ENCODE data around the gene GNB3.

The GNB3 gene

GRCh38 chr12:6834873-6835272 is 5.9 kb upstream of the GNB3 start:
- no peak for DNase-seq (ENCODE audit: extremely low spot score, insufficient read length, low read depth)
- FAIRE-seq: no peak

- no peak for FAIRE-seq
- DNase-seq (ENCODE audit: extremely low spot score, insufficient read length, low read depth): no peak
These were observed 3.9 kb upstream of the GNB3 start for GRCh38 chr12:6836851-6837250.

- FAIRE-seq (no peak), DNase-seq (ENCODE audit: extremely low spot score, insufficient read length, low read depth) (no peak)
These were observed 3.2 kb upstream of the GNB3 start for GRCh38 chr12:6837370-6838060.

GRCh38 chr12:6838854-6839253 is 1.9 kb upstream of the GNB3 start:
- no peak for FAIRE-seq
- DNase-seq (ENCODE audit: extremely low spot score, insufficient read length, low read depth): no peak

GRCh38 chr12:6839482-6840201 is 1.1 kb upstream of the GNB3 start:
- no peak for DNase-seq (ENCODE audit: extremely low spot score, insufficient read length, low read depth)
- peak; percentile 63 for FAIRE-seq

DNA sequence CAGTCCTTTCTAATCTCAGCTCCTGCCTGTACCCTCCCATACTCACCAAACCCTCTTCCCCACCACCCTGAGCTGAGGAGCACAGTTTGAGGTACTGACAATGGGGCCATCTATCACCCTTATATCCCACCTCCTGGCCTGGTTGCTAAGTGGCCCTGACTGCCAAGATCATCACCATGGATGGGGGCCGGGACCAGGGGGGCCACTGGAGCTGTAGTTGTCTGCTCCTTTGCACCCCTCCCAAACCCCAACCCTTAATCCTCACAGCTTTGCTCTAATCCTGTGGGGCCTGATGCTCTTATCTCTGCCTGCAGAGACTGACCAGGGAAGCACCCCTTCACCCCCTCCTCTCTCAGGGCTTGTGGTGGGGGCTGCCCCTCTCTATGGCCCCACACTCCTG is 395 bp upstream of the GNB3 start:
- DNase-seq (ENCODE audit: extremely low spot score, insufficient read length, low read depth): no peak
- no peak for FAIRE-seq

- FAIRE-seq (no peak), DNase-seq (ENCODE audit: extremely low spot score, insufficient read length, low read depth) (no peak)
These were observed 1.4 kb downstream of the GNB3 start for GRCh38 chr12:6842075-6842474.

GRCh38 chr12:6843118-6843902 is 2.6 kb downstream of the GNB3 start:
- FAIRE-seq (peak; percentile 62), DNase-seq (ENCODE audit: extremely low spot score, insufficient read length, low read depth) (no peak)

- DNase-seq (ENCODE audit: extremely low spot score, insufficient read length, low read depth): no peak
- FAIRE-seq: no peak
These were observed 4.7 kb downstream of the GNB3 start for GRCh38 chr12:6845395-6845794.

GRCh38 chr12:6846316-6846869 is 5.7 kb downstream of the GNB3 start:
- FAIRE-seq: no peak
- DNase-seq (ENCODE audit: extremely low spot score, insufficient read length, low read depth): no peak

DNA sequence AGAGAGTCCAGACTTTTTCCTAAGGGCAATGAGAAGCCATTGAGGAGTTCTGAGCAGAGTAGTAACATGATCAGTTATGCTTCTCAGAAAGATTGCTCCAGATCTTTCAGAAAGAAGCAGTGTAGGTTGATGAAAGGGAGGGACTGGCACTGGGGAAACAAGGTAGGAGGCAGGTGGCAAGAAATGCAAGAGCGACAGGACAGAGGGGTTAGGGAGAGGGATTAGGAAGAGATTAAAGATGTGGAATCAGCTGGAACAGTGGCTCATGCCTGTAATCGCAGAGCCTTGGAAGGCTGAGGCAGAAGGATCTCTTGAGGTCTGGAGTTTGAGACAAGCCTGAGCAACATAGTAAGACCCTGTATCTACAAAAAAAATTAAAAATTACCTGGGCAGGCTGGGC is 7.0 kb downstream of the GNB3 start:
- FAIRE-seq: no peak
- DNase-seq (ENCODE audit: extremely low spot score, insufficient read length, low read depth): no peak

GRCh38 chr12:6849427-6849826 is 8.7 kb downstream of the GNB3 start:
- no peak for FAIRE-seq
- DNase-seq (ENCODE audit: extremely low spot score, insufficient read length, low read depth): no peak

- FAIRE-seq: no peak
- no peak for DNase-seq (ENCODE audit: extremely low spot score, insufficient read length, low read depth)
These were observed 9.3 kb downstream of the GNB3 start for GRCh38 chr12:6849976-6850560.

GRCh38 chr12:6850796-6851152 is 10.0 kb downstream of the GNB3 start:
- no peak for FAIRE-seq
- no peak for DNase-seq (ENCODE audit: extremely low spot score, insufficient read length, low read depth)

GRCh38 chr12:6851153-6851920 is 10.6 kb downstream of the GNB3 start, which contains the start of gene CDCA3:
Gene CDCA3, minus strand, starts transcription at chr12:6851286. Its CDS starts 334 bp downstream, at chr12:6850952.
- DNase-seq (ENCODE audit: extremely low spot score, insufficient read length, low read depth) (peak; percentile 99), FAIRE-seq (no peak)

DNA sequence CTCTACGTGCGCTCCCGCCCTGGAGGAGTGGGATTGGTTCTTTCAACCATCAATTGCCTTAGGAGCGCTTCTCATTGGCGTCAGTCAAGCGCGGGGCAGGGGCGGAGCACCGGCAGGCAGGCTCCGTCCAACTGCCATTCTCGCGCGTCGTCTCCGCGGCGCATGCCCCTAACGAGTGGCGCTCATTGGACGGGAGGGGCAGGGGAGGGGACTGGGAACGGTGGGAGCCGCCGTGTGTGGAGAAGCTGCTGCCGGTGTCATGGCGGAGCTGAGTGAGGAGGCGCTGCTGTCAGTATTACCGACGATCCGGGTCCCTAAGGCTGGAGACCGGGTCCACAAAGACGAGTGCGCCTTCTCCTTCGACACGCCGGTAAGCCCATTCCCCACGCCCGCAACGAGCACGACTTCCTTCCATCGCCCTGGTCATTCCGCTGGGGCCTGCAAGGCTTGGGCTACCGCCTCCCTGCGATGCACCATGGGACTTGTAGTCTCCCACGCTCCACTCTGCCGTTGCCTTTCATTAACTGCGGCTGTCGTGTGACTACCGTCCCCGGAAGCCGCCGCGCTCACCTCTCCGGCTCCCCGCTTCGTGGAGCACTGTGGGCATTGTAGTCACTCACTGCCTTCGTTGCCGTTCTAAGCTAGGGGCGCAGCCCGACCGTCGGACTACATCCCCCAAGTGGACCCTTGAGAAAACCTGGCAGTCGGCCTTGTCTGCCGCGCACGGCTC is 11.4 kb downstream of the GNB3 start, which contains the start of gene USP5:
TSS of gene USP5 (plus strand) at position 230 of the 730 bp plus-strand sequence. CDS start at position 260, 30 bp downstream.
- DNase-seq (ENCODE audit: extremely low spot score, insufficient read length, low read depth) (peak; percentile 88), FAIRE-seq (peak; percentile 98)

DNA sequence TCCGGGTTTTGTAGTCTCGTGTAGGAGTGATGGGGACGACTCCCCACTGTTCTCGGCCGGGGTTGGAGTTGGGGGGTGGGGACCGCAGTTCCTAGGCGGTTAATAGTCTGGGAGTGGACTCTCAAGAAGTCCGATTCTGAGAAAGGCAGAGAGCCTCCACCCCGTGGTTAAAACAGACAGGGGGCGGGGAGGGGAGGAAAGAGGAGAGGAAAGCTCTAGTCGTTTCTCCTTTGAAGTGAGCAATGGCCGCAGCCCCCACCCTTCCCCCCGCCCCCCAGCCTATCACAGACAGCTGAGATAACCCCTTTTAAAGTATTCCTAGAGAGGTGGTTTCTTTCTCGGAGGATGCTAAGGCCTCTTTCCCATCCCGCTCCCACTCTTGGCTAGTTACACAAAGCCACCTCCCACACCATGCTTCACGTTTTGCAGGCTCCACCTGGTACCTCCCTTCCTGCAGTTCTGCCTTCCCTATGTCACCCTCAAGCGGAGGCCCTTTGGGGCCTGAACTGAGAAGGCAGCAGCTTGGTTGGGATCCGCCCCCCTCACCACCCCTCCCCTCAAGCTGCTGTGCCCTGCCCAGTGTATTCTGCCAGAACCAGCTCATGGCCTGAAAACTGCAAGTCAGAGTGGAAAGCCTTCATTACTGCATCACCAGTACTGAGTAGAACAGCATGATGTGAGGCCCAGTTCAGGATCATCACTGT is 12.1 kb downstream of the GNB3 start:
- FAIRE-seq: peak; percentile 36
- DNase-seq (ENCODE audit: extremely low spot score, insufficient read length, low read depth): no peak

- FAIRE-seq (no peak), DNase-seq (ENCODE audit: extremely low spot score, insufficient read length, low read depth) (no peak)
These were observed 12.9 kb downstream of the GNB3 start for GRCh38 chr12:6853626-6854025.

Measured in GM18507 (cell line).